ENCODE data around the gene ASCC3.
A peak's percentile ranks its signal among the peaks of the same experiment; 100 is the strongest.

ASCC3 gene

GRCh38 chr6:100886076-100886475 is 4.9 kb upstream of the ASCC3 start:
- Histone ChIP-seq H3K36me3 (ENCODE audit: control insufficient read depth, insufficient read depth, low read length) (no peaks in the 10 kb centered on the region), H3K9me3 (ENCODE audit: control insufficient read depth, low read length) (no peaks in the 10 kb centered on the region), H3K4me1 (ENCODE audit: control insufficient read depth, insufficient read depth, low read length, poor library complexity, severe bottlenecking) (peaks cover 4% of the 10 kb centered on the region), H3K27ac (ENCODE audit: low read depth, low read length, severe bottlenecking) (no peak overlapping the region), H3K4me3 (ENCODE audit: extremely low read depth, insufficient read depth, low read length, poor library complexity, severe bottlenecking) (no peak overlapping the region)
- no CpG with 5 or more reads among the region's 1 CpG for WGBS, 2 experiments (ENCODE audit: insufficient coverage in 2 of 2)

- no peak overlapping the region for H3K4me3 ChIP-seq (ENCODE audit: extremely low read depth, insufficient read depth, low read length, poor library complexity, severe bottlenecking)
- H3K4me1 ChIP-seq (ENCODE audit: control insufficient read depth, insufficient read depth, low read length, poor library complexity, severe bottlenecking), result no peaks in the 10 kb centered on the region
- H3K27ac ChIP-seq (ENCODE audit: low read depth, low read length, severe bottlenecking), result no peak overlapping the region
- H3K36me3 ChIP-seq (ENCODE audit: control insufficient read depth, insufficient read depth, low read length), result no peaks in the 10 kb centered on the region
- H3K9me3 ChIP-seq (ENCODE audit: control insufficient read depth, low read length), result no peaks in the 10 kb centered on the region
- WGBS, 2 experiments (ENCODE audit: insufficient coverage in 2 of 2), result 100% methylated on average over 1 to 2 of the region's 3 CpGs
Measured at GRCh38 chr6:100883347-100883746, 2.2 kb upstream of the ASCC3 start.

- H3K36me3 ChIP-seq (ENCODE audit: control insufficient read depth, insufficient read depth, low read length), result no peaks in the 10 kb centered on the region
- H3K9me3 ChIP-seq (ENCODE audit: control insufficient read depth, low read length), result no peaks in the 10 kb centered on the region
- H3K4me3 ChIP-seq (ENCODE audit: extremely low read depth, insufficient read depth, low read length, poor library complexity, severe bottlenecking), result peak overlapping the region; percentile 83
- peaks cover 7% of the 10 kb centered on the region for H3K4me1 ChIP-seq (ENCODE audit: control insufficient read depth, insufficient read depth, low read length, poor library complexity, severe bottlenecking)
- WGBS, 2 experiments (ENCODE audit: insufficient coverage in 2 of 2), result 19 to 28% methylated on average over 3 of the region's 6 CpGs
- H3K27ac ChIP-seq (ENCODE audit: low read depth, low read length, severe bottlenecking), result peak overlapping the region; percentile 92
Measured at GRCh38 chr6:100881707-100882040, 545 bp upstream of the ASCC3 start.

- H3K4me3 ChIP-seq (ENCODE audit: extremely low read depth, insufficient read depth, low read length, poor library complexity, severe bottlenecking), result peak overlapping the region; percentile 83
- no peaks in the 10 kb centered on the region for H3K9me3 ChIP-seq (ENCODE audit: control insufficient read depth, low read length)
- H3K36me3 ChIP-seq (ENCODE audit: control insufficient read depth, insufficient read depth, low read length), result peaks cover 10% of the 10 kb centered on the region
- H3K4me1 ChIP-seq (ENCODE audit: control insufficient read depth, insufficient read depth, low read length, poor library complexity, severe bottlenecking), result peaks cover 7% of the 10 kb centered on the region
- no CpG with 5 or more reads among the region's 5 CpGs for WGBS, 2 experiments (ENCODE audit: insufficient coverage in 2 of 2)
- H3K27ac ChIP-seq (ENCODE audit: low read depth, low read length, severe bottlenecking), result peak overlapping the region; percentile 92
Measured at GRCh38 chr6:100880149-100880852, 828 bp downstream of the ASCC3 start.

GRCh38 chr6:100879317-100879716 is 1.8 kb downstream of the ASCC3 start:
- peak overlapping the region; percentile 83 for H3K4me3 ChIP-seq (ENCODE audit: extremely low read depth, insufficient read depth, low read length, poor library complexity, severe bottlenecking)
- WGBS, 2 experiments (ENCODE audit: insufficient coverage in 2 of 2), result 10 to 60% methylated on average over 2 of the region's 2 CpGs

GRCh38 chr6:100877851-100878250 is 3.3 kb downstream of the ASCC3 start:
- no peak overlapping the region for H3K4me3 ChIP-seq (ENCODE audit: extremely low read depth, insufficient read depth, low read length, poor library complexity, severe bottlenecking)

More at GRCh38 chr6:100879317-100879716, 1.8 kb downstream of the ASCC3 start:
- Histone ChIP-seq H3K9me3 (ENCODE audit: control insufficient read depth, low read length) (no peaks in the 10 kb centered on the region), H3K4me1 (ENCODE audit: control insufficient read depth, insufficient read depth, low read length, poor library complexity, severe bottlenecking) (peaks cover 7% of the 10 kb centered on the region), H3K36me3 (ENCODE audit: control insufficient read depth, insufficient read depth, low read length) (peaks cover 15% of the 10 kb centered on the region), H3K27ac (ENCODE audit: low read depth, low read length, severe bottlenecking) (no peak overlapping the region)

GRCh38 chr6:100876251-100876650 is 4.9 kb downstream of the ASCC3 start:
- Histone ChIP-seq H3K4me1 (ENCODE audit: control insufficient read depth, insufficient read depth, low read length, poor library complexity, severe bottlenecking) (peaks cover 7% of the 10 kb centered on the region), H3K4me3 (ENCODE audit: extremely low read depth, insufficient read depth, low read length, poor library complexity, severe bottlenecking) (no peak overlapping the region), H3K36me3 (ENCODE audit: control insufficient read depth, insufficient read depth, low read length) (peaks cover 42% of the 10 kb centered on the region), H3K27ac (ENCODE audit: low read depth, low read length, severe bottlenecking) (no peak overlapping the region), H3K9me3 (ENCODE audit: control insufficient read depth, low read length) (no peaks in the 10 kb centered on the region)

More at GRCh38 chr6:100877851-100878250, 3.3 kb downstream of the ASCC3 start:
- Histone ChIP-seq H3K27ac (ENCODE audit: low read depth, low read length, severe bottlenecking) (no peak overlapping the region), H3K9me3 (ENCODE audit: control insufficient read depth, low read length) (no peaks in the 10 kb centered on the region), H3K4me1 (ENCODE audit: control insufficient read depth, insufficient read depth, low read length, poor library complexity, severe bottlenecking) (peaks cover 7% of the 10 kb centered on the region), H3K36me3 (ENCODE audit: control insufficient read depth, insufficient read depth, low read length) (peaks cover 29% of the 10 kb centered on the region)

- no peak overlapping the region for H3K4me3 ChIP-seq (ENCODE audit: extremely low read depth, insufficient read depth, low read length, poor library complexity, severe bottlenecking)
- no peak overlapping the region for H3K27ac ChIP-seq (ENCODE audit: low read depth, low read length, severe bottlenecking)
- WGBS, 2 experiments (ENCODE audit: insufficient coverage in 2 of 2), result 100% methylated on average over 1 of the region's 2 CpGs; no CpG with 5 or more reads in 1 of the 2 experiments
- H3K4me1 ChIP-seq (ENCODE audit: control insufficient read depth, insufficient read depth, low read length, poor library complexity, severe bottlenecking), result no peaks in the 10 kb centered on the region
- H3K36me3 ChIP-seq (ENCODE audit: control insufficient read depth, insufficient read depth, low read length), result peaks cover 53% of the 10 kb centered on the region
- no peaks in the 10 kb centered on the region for H3K9me3 ChIP-seq (ENCODE audit: control insufficient read depth, low read length)
Measured at GRCh38 chr6:100865525-100865924, 15.6 kb downstream of the ASCC3 start.

GRCh38 chr6:100862063-100862462 is 19.1 kb downstream of the ASCC3 start:
- Histone ChIP-seq H3K4me1 (ENCODE audit: control insufficient read depth, insufficient read depth, low read length, poor library complexity, severe bottlenecking) (no peaks in the 10 kb centered on the region), H3K9me3 (ENCODE audit: control insufficient read depth, low read length) (no peaks in the 10 kb centered on the region), H3K27ac (ENCODE audit: low read depth, low read length, severe bottlenecking) (no peak overlapping the region), H3K36me3 (ENCODE audit: control insufficient read depth, insufficient read depth, low read length) (peaks cover 56% of the 10 kb centered on the region), H3K4me3 (ENCODE audit: extremely low read depth, insufficient read depth, low read length, poor library complexity, severe bottlenecking) (no peak overlapping the region)
- whole genome bisulfite sequencing, 2 experiments (ENCODE audit: insufficient coverage in 2 of 2), result 100% methylated on average over 1 of the region's 2 CpGs; no CpG with 5 or more reads in 1 of the 2 experiments

GRCh38 chr6:100856146-100856545 is 25.0 kb downstream of the ASCC3 start:
- Histone ChIP-seq H3K4me3 (ENCODE audit: extremely low read depth, insufficient read depth, low read length, poor library complexity, severe bottlenecking) (no peak overlapping the region), H3K9me3 (ENCODE audit: control insufficient read depth, low read length) (no peaks in the 10 kb centered on the region), H3K27ac (ENCODE audit: low read depth, low read length, severe bottlenecking) (no peak overlapping the region), H3K4me1 (ENCODE audit: control insufficient read depth, insufficient read depth, low read length, poor library complexity, severe bottlenecking) (no peaks in the 10 kb centered on the region), H3K36me3 (ENCODE audit: control insufficient read depth, insufficient read depth, low read length) (peaks cover 43% of the 10 kb centered on the region)

GRCh38 chr6:100851819-100852218 is 29.3 kb downstream of the ASCC3 start:
- Histone ChIP-seq H3K4me3 (ENCODE audit: extremely low read depth, insufficient read depth, low read length, poor library complexity, severe bottlenecking) (no peak overlapping the region), H3K27ac (ENCODE audit: low read depth, low read length, severe bottlenecking) (no peak overlapping the region), H3K4me1 (ENCODE audit: control insufficient read depth, insufficient read depth, low read length, poor library complexity, severe bottlenecking) (no peaks in the 10 kb centered on the region), H3K9me3 (ENCODE audit: control insufficient read depth, low read length) (no peaks in the 10 kb centered on the region), H3K36me3 (ENCODE audit: control insufficient read depth, insufficient read depth, low read length) (peaks cover 32% of the 10 kb centered on the region)
- 95 to 99% methylated on average over 11 of the region's 12 CpGs for WGBS, 2 experiments (ENCODE audit: insufficient coverage in 2 of 2)

Data from mesodermal cell (in vitro differentiated cells).